ENCODE data around the gene CCNG2.

GRCh38 chr4:77169481-77169880, 12.5 kb downstream of the CCNG2 start:
- no peak for TF ChIP-seq CTCF (IDR thresholded peaks at IDR 0.05; ENCODE audit: low read length)
- TF ChIP-seq EZH2 (optimal IDR thresholded peaks at IDR 0.05; ENCODE audit: low read depth, low read length) = no peak
- TF ChIP-seq EZH2phosphoT487 (IDR thresholded peaks at IDR 0.05; ENCODE audit: low read length) = no peak
